UCSD-AML1 (cell line): ENCODE results near the gene DEFB128.
A peak's percentile ranks its signal among the peaks of the same experiment; 100 is the strongest.
"Not testable (repeated sequence)": the region's sequence is repeated elsewhere in the genome, so short reads cannot be mapped to it uniquely, and the experiment has no call there.

ENCODE experiments used
- DNase-seq: peaks from one replicate; lab custom pipeline; 2025; ENCODE audit not compliant: unreplicated experiment; lab: John Stamatoyannopoulos, UW

Gene DEFB128

DNA sequence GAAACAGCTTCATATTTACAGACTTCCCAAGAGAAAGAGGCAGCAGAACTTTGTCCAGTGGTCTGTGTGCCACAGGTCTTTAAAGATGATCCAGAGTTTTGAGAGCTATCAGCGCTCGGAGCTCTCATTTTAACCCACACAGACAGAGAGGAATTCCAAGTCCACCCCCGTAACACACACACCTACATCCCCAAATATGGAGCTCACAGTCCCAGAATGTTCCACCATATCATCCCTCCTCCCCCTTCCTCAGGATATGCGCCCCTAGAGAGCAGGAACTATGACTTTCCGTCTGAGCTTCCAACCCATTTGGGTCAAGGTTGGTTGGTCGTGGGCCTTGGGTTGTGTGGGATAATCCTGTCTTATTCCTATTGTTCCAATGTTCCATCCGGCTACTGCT is at the start of gene DEFB128:
Gene DEFB128 (minus strand): TSS at position 101 of the 400 bp plus-strand sequence. CDS start 88 bp downstream, at position 13.
- DNase-seq: no peak

GRCh38 chr20:237929-238328 is 48.4 kb upstream of the DEFB128 start:
- no peak for DNase-seq

DNA sequence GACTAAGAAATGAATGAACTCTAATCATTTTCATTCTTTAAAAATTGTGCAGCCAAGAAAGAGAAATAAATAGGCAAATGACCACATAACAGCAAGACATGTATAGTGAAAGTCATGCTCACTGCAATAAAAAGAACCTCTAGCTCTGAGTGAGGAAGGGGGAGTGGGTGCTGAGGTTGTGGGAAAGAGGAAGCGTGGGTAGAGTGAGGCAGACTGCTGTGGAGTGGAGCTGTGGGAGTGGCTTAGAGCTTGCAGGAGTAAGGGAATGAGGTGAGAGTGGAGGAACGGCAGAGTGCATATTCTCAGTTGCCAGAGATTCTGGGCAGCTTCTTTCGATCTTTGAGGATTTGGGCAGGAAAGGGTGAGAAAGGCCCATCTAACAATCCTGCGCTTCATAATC is 48.0 kb upstream of the DEFB128 start:
- peak; percentile 61 for DNase-seq

DNA sequence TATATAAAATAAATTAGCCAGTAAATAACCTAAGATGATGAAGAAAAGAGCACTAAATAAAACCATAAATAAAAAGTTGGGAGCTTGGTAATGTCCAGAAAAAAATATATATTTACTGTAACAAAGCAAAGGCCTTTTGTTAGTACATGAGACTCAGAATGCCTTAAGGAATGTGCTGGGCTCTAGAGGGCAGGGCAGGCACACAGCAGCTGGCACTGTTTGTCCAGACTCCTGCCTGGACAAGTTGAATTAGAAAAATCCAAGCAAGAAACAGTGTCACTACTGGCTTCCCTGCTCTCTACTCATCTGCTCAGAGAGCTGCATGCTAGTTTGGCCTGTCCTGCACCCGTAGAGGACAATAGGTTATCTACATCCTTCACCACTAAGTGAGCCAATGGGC is 46.4 kb upstream of the DEFB128 start:
- DNase-seq: peak; percentile 37

DNA sequence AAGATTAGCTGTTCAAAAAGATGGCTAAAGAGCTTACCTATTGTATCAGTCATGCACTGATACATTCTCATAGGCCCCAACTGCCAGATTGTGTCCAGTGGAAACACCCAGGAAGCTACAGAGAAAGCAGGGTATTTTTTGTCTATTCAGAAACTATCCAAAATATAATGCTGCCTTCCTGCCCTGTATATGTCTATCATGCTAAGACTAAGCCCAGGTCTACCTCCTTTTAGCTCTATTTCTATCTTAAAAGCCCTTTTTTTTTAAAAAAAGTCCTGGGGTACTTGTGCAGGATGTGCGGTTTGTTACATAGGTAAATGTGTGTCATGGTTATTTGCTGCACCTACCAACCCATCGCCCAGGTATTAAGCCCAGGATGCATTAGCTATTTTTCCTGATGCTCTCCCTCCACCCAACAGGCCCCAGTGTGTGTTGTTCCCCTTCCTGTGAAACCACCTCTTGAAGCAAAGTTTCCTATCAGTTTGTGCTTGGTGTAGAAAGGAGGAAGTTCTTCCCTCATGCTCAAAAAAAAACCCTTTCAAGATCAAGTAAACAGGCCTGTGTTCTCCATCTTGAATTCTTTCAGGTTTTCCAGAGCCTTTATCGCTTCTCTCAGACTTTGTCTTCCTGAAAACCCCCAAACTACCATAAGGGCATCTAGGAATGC is 38.1 kb upstream of the DEFB128 start:
- DNase-seq: peak; percentile 23

DNA sequence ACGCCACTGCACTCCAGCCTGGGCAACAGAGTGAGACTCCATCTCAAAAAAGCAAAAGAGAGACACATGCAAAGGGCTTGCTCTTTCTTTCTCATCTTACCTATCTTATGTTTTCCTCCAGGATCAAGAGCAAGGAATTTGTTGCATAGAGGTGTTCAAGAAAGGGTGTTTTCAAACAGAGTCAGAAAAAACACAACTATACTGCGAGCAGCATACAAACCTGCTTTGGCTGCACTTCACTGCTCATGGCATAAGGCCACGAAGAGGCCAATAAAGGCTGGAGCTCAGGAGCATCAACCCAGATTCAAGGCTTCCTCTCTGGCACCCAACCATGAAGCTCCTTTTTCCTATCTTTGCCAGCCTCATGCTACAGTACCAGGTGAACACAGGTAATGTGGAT is 37.4 kb upstream of the DEFB128 start, which contains the start of gene DEFB129:
Gene DEFB129 (plus strand): TSS at position 301 of the 400 bp plus-strand sequence. CDS start 31 bp downstream, at position 332.
- DNase-seq: no peak

DNA sequence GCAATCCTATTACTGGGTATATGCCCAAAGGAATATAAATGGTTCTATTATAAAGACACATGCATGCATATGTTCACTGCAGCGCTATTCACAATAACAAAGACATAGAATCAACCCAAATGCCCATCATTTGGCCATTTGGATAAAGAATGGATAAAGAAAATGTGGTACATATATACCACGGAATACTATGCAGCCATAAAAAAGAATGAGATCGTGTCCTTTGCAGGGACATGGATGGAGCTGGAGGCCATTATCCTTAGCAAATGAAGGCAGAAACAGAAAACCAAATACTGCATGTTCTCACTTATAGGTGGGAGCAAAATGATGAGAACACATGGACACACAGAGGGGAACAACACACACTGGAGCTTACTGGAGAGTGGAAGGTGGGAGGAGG is 36.4 kb upstream of the DEFB128 start:
- DNase-seq: not testable (repeated sequence)

- no peak for DNase-seq
These were observed 31.8 kb upstream of the DEFB128 start for GRCh38 chr20:221258-221830.

DNA sequence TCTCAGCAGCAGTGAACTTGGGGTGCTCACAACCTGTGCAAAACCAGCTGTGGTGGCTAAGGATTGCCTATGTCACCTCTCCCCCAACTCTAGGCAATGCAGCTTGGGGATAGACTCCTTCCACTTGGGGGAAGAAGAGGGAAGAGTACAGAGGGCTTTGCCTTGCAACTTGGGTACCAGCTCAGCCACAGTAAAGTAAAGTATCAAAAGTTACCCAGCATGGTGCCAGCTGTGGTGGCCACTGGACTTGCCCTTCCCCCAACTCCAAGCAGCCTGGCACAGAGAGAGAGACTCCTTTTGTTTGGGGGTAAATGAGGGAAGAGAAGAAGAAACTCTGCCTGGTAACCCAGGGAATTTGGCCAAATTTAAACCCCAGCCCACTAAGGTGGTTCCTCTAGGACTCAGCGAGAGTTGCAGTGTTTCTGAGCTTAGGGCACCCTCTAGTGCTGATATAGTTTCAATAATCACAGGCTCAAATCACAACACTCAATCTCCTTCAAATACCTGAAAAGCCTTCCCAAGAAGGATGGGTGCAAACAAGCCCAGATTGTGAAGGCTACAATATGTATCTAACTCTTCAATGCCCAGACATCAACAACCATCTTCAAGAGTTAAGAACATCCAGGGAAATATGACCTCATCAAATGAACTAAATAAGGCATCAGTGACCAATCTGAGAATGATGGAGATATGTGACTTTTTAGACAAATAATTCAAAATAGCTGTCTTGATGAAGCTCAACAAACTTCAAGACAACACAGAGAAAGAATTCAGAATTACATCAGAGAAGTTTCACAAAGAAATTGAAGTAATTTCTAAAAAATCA is 30.0 kb upstream of the DEFB128 start:
- DNase-seq: peak; percentile 15

GRCh38 chr20:217266-217665 is 27.8 kb upstream of the DEFB128 start:
- DNase-seq: no peak

GRCh38 chr20:215796-216195 is 26.3 kb upstream of the DEFB128 start:
- no peak for DNase-seq

- DNase-seq: no peak
These were observed 24.9 kb upstream of the DEFB128 start for GRCh38 chr20:214383-214782.

GRCh38 chr20:210809-211502 is 21.4 kb upstream of the DEFB128 start:
- no peak for DNase-seq

- peak; percentile 15 for DNase-seq
These were observed 19.5 kb upstream of the DEFB128 start for GRCh38 chr20:208942-209566.

DNA sequence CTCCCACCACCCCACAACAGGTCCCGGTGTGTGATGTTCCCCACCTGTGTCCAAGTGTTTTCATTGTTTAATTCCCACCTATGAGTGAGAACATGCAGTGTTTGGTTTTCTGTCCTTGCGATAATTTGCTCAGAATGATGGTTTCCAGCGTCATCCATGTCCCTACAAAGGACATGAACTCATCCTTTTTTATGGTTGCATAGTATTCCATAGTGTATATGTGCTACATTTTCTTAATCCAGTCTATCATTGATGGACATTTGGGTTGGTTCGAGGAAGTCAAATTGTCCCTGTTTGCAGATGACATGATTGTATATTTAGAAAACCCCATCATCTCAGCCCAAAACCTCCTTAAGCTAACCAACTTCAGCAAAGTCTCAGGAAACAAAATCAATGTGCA is 14.1 kb upstream of the DEFB128 start:
- DNase-seq: not testable (repeated sequence)

- DNase-seq: peak; percentile 11
These were observed 10.5 kb upstream of the DEFB128 start for GRCh38 chr20:199996-200395.

GRCh38 chr20:198225-198624 is 8.7 kb upstream of the DEFB128 start:
- DNase-seq: no peak

DNA sequence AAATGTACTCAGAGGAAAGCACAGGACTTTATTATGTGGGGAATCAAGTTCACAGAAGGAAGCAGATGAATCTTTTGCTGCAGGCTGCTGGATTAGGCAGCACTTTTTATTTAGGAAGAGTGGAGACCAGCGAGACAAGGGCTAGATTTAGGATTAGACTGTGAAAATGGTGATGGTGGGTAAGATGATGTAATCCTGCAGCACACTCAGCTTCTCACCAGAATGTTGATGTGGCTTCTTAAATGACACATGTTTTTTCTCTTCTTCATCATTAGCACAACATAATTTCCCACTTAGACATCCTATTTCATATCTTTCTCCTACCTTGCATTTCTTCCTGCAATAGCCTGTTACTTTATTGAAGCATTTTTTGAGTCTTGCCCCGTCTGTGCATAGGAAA is 1.8 kb downstream of the DEFB128 start:
- no peak for DNase-seq

DNA sequence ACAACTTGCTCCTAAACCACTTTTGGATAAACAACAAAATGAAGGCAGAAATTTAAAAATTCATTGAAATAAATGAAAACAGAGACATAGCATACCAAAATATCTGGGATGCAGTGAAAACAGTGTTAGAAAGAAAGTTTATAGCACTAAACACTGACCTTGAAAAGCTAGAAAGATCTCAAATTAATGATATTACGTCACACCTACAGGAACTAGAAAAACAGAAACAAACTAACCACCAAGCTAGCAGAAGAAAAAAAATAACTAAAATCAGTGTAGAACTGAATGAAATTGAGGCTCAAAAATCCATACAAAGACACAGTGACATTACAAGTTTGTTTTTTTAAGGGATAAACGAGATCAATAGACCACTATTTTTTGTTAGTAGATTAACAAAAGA is 5.2 kb downstream of the DEFB128 start:
- DNase-seq: no peak

GRCh38 chr20:168876-169275 is 20.6 kb downstream of the DEFB128 start:
- no peak for DNase-seq

GRCh38 chr20:164618-165017 is 24.9 kb downstream of the DEFB128 start:
- DNase-seq: no peak
